Right ventricle myocardium superior (tissue), 1 donor: ENCODE measurements around the gene ZFYVE21. TPM values are rescaled to one million over a fixed set of nuclear protein-coding genes. Genes with fewer than 3 reads are reported as not detected.

Experiments
- ATAC-seq: fragments of 200-7000 bp; cut with Tn5 transposase; one replicate; pipeline ENCODE4 v1.9.1; 2020; ENCODE audit warnings: mild to moderate bottlenecking; ENCODE audit not compliant: poor library complexity
- DNase-seq: peaks from one replicate; pipeline ENCODE4 v3.0.0-alpha.2; 2020
- intact Hi-C: fragments of 100-400 bp; cut with DNase I; formaldehyde crosslinking; loops from one replicate; pipeline ENCODE4 v1.11.2; 2022
- total RNA-seq: library from RNA; stranded (reverse); fragmentation: NEBNext Ultra II Directional; extraction: Animal tissue kit (Norgen Biotek cat#: 25700); gene quantifications from one replicate; pipeline ENCODE4 v1.2.1, GENCODE V29; 2021
- donor health status: DM: no; HTN: yes; CAD: no; lungs with severe emphysema.

Gene ZFYVE21
- total RNA-seq, 1 donor from 2014 or later: 46.2 TPM

GRCh38 chr14:103700753-103701490, 14.7 kb upstream of the ZFYVE21 start:
- peak; percentile 26 for ATAC-seq
- DNase-seq: peak; percentile 64
- intact Hi-C loops: no loop called here

DNA sequence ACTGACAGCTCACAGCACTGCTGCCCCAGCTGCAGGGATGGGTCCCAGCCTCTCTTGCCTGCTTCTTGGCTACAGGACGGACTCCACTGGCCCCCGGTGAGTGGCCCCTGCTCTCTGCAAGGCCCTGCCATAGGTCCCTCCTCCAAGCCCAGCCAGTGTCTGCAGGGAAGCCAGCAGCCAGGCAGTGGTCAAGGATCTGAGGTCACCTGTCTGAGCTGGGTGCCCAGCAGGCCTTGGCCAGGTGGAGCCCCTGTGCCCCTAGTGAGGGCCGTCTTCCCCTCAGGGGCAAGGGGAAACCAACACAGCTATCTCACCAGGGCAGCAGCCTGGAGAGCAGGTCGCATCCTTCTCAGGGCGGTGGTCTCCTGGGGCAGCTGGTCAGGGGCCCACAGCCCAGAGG, 13.5 kb upstream of the ZFYVE21 start:
- intact Hi-C loops: no loop called here
- no peak for ATAC-seq
- DNase-seq: peak; percentile 39

GRCh38 chr14:103702497-103703432, 12.8 kb upstream of the ZFYVE21 start:
- no peak for ATAC-seq
- intact Hi-C loops: no loop called here
- DNase-seq: peak; percentile 40

- intact Hi-C loops: no loop called here
- ATAC-seq: no peak
- DNase-seq: peak; percentile 40
These were observed 11.9 kb upstream of the ZFYVE21 start for GRCh38 chr14:103703433-103704385.

DNA sequence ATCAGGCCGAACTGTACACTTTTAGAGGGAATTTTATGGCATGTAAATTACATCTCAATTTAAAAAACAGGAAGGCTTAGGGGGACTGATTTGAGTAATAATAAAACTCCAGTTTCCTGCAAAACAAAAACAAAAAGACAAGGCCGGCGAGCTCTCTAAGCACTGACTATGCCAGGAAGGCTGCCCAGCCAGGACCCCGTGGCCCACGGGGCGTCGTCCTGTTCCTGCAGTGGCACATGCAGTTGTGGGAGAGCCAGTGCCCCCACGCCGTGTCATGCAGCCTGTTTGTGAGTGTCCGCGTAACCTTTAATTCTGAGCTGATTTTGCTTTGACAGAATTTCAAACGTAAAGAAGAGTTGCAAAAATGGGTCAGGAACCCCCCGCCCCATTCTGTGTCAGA, 10.9 kb upstream of the ZFYVE21 start:
- DNase-seq: no peak
- intact Hi-C loops: no loop called here
- ATAC-seq: no peak

DNA sequence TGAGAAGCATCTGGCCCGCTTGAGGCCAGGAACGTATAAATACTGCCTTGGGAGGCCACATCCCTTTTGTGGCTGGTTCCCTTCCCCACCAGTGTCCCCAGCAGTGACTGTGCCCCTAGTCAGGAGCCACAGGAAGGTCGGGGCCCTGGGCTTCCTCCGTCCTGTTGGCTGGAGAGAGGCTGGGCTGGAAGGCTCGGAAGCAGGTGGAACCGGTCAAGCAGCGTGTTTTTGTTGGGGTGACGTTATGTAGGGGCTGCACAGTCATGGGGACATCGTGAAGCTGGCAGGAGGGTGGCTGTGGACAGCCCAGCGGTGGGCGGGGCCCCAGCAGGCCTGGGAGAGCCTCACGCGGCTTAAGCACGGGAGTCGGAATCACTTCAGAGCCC, 10.5 kb upstream of the ZFYVE21 start:
- peak; percentile 73 for DNase-seq
- intact Hi-C loops: no loop called here
- ATAC-seq: peak; percentile 14

GRCh38 chr14:103705504-103706284, 9.9 kb upstream of the ZFYVE21 start:
- intact Hi-C loops: no loop called here
- DNase-seq (no peak), ATAC-seq (no peak)

GRCh38 chr14:103706551-103707328, 8.9 kb upstream of the ZFYVE21 start:
- ATAC-seq: no peak
- intact Hi-C loops: no loop called here
- DNase-seq: no peak

DNA sequence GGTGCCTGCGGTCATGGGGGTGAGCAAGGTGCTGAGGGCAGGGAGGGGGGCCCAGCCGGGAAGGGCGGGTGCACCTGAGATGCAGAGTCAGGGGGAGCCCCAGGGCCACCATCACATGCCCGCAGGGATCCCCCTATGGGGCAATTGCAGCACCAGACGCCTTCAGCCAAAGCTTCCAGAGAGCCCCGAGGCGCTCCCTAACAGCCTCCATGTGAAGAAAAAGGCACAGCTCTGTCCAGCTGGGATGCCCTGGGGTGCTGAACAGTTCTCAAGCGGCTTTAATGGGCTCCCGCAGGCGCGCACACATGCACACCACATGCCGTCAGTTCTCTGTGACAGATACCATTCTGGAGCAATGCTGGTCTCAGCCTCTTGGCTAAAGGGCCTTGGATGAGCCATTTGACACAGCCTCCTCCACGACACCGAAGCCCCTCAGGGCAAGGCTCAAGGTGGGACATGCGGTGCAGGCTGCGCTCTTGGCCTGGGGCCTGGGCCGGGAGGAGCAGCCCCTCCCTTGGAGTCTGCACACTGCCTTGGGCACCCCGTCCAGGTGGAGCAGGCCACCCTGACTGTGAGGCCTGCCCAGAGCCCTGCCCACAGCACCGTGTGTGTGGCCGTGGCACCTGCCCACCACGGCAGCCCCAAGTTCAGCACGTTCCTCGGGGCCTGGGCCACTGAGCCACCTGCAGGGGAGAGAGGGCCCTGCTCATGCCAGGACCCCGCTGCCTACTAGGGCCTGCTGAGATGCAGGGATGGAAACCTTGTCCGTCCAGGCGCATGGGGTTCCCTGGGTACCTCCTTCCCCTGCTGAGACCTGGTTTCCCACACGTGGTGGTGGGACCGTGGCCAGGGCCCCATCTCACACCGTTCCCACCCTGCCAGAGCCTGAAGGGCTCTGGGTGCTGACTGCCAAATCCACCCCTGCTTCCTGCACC, 8.0 kb upstream of the ZFYVE21 start:
- DNase-seq: no peak
- intact Hi-C loops: no loop called here

GRCh38 chr14:103708750-103709187, 6.8 kb upstream of the ZFYVE21 start:
- peak; percentile 48 for ATAC-seq
- no peak for DNase-seq
- intact Hi-C loops: no loop called here

More for the DNA sequence above, 8.0 kb upstream of the ZFYVE21 start:
- no peak for ATAC-seq

- ATAC-seq (no peak), DNase-seq (no peak)
- intact Hi-C loops: no loop called here
These were observed 5.8 kb upstream of the ZFYVE21 start for GRCh38 chr14:103709814-103710213.

DNA sequence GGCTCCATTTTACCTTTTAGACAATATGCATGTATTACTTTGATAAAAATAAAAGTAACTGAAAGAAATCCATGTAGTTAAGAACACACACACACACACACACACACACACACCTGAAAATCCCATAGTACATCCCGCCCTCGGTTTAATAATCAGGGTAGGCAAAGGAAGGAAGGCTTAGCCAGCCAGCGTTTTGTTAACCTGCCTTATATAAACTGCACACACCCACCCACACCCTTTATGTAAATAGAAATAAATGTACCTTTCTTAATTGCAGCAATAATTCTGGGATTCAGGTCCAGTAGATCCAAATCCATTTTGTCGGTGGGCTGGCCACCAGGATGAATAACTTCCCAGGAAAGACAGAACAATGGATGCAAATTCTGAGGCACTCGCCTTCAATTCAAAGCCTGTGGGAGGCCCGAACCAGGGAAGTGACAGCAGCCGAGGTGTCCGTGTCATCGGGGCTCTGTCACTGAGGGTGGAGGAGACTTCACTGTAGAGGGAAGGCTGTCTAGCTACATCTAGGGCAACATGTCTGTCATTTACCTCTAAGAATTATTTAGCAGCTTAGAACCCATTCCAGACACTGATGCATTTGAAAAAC, 4.7 kb upstream of the ZFYVE21 start:
- ATAC-seq (no peak), DNase-seq (no peak)
- intact Hi-C loops: no loop called here

- intact Hi-C loops: no loop called here
These were observed 3.8 kb upstream of the ZFYVE21 start for GRCh38 chr14:103711516-103712431.

DNA sequence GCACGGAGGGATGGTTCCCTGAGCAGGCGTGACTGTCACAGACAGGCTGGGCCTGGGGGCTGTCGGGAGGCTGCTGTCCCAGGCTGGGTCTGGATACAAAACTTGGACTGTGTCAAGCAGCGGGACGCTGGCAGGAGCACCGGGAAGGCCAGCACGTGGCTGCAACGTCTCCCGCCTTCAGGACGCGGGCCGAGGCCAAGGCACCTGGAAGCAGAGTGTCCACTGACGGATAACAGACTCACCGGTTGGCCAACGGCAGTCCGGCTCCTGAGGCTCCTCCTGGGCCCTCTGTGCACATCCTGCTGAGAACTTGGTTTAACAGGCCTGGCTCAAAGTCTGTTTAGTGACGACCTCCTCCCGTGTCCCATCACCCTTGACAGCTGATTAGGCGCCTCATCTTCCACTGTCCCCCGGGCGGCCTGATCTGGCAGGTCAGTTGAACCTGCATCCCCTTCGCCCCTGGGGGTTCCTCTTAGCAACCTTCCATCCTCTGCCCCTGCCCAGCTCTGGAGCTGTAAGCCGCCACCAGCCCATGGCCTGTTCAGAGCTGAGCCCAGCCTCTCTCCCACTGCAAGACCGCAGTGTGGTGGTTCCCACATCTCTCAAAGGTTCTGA, 2.9 kb upstream of the ZFYVE21 start:
- ATAC-seq (no peak), DNase-seq (no peak)
- intact Hi-C loops: no loop called here

More at GRCh38 chr14:103711516-103712431, 3.8 kb upstream of the ZFYVE21 start:
- peak; percentile 22 for ATAC-seq
- peak; percentile 75 for DNase-seq
